Parathyroid adenoma (tissue), 2 donors: Measurements from ENCODE around the gene SPATA31D4.
"Not testable (repeated sequence)": the region's sequence is repeated elsewhere in the genome, so short reads cannot be mapped to it uniquely, and the experiment has no call there.

Source experiments
- H2AFZ ChIP-seq: fragments of 300-600 bp; sonication (generic); one replicate; pipeline ENCODE4 v1.7.0; 2017; ENCODE audit warnings: antibody characterized with exemption, mild to moderate bottlenecking
- H3K27ac ChIP-seq: fragments of 300-600 bp; sonication (generic); one replicate; pipeline ENCODE4 v1.7.0; 2017
- H3K27me3 ChIP-seq: fragments of 300-600 bp; sonication (generic); one replicate; pipeline ENCODE4 v1.7.0; 2017; ENCODE audit warnings: low read length; ENCODE audit not compliant: control insufficient read depth, insufficient read depth
- H3K36me3 ChIP-seq: fragments of 300-600 bp; sonication (generic); one replicate; pipeline ENCODE4 v1.7.0; 2017; ENCODE audit warnings: low read length; ENCODE audit not compliant: control insufficient read depth, insufficient read depth
- H3K4me1 ChIP-seq: fragments of 300-600 bp; sonication (generic); one replicate; pipeline ENCODE4 v1.7.0; 2017; ENCODE audit warnings: control low read depth
- H3K4me2 ChIP-seq: fragments of 300-600 bp; sonication (generic); one replicate; pipeline ENCODE4 v1.7.0; 2017; ENCODE audit warnings: low read length
- H3K4me3 ChIP-seq: fragments of 300-600 bp; sonication (generic); one replicate; pipeline ENCODE4 v1.7.0; 2017; ENCODE audit warnings: low read depth, low read length
- H3K79me2 ChIP-seq: fragments of 300-600 bp; sonication (generic); one replicate; pipeline ENCODE4 v1.7.0; 2017; ENCODE audit warnings: control low read depth
- H3K9ac ChIP-seq: fragments of 300-600 bp; sonication (generic); one replicate; pipeline ENCODE4 v1.7.0; 2017; ENCODE audit warnings: mild to moderate bottlenecking
- H3K9me3 ChIP-seq: fragments of 300-600 bp; sonication (generic); one replicate; pipeline ENCODE4 v1.7.0; 2017; ENCODE audit warnings: low read length; ENCODE audit not compliant: control insufficient read depth
- CTCF ChIP-seq: fragments of 300-600 bp; sonication (generic); IDR thresholded peaks from one replicate; pipeline ENCODE4 v1.7.0; 2017; ENCODE audit warnings: antibody characterized with exemption, mild to moderate bottlenecking
- donor health status: primary hyperparathyroidism.

The SPATA31D4 gene

GRCh38 chr9:81915801-81916505 is 12.3 kb upstream of the SPATA31D4 start:
- Histone ChIP-seq H3K27ac (no peak overlapping the region), H3K4me1 (no peaks in the 10 kb centered on the region), H3K4me3 (no peak overlapping the region), H3K9ac (no peak overlapping the region), H3K27me3 (no peaks in the 10 kb centered on the region), H3K36me3 (no peaks in the 10 kb centered on the region), H2AFZ (no peak overlapping the region), H3K79me2 (no peaks in the 10 kb centered on the region), H3K9me3 (no peaks in the 10 kb centered on the region), H3K4me2 (no peak overlapping the region)
- no peak for TF ChIP-seq CTCF

GRCh38 chr9:81918507-81918906 is 9.7 kb upstream of the SPATA31D4 start:
- not testable (repeated sequence) for H3K79me2 ChIP-seq, H3K27me3 ChIP-seq, H3K4me2 ChIP-seq, H3K36me3 ChIP-seq, H3K9me3 ChIP-seq, H3K27ac ChIP-seq, H3K9ac ChIP-seq, H3K4me3 ChIP-seq, H2AFZ ChIP-seq, H3K4me1 ChIP-seq

GRCh38 chr9:81930147-81930546 is 1.9 kb downstream of the SPATA31D4 start:
- not testable (repeated sequence) for H3K27me3 ChIP-seq, H3K4me3 ChIP-seq, H3K4me1 ChIP-seq, H3K79me2 ChIP-seq, H3K9ac ChIP-seq, H2AFZ ChIP-seq, H3K4me2 ChIP-seq, H3K9me3 ChIP-seq, H3K36me3 ChIP-seq, H3K27ac ChIP-seq

- H3K36me3 ChIP-seq, H3K4me3 ChIP-seq, H2AFZ ChIP-seq, H3K27me3 ChIP-seq, H3K4me2 ChIP-seq, H3K9me3 ChIP-seq, H3K27ac ChIP-seq, H3K4me1 ChIP-seq, H3K9ac ChIP-seq, H3K79me2 ChIP-seq: not testable (repeated sequence)
Measured at GRCh38 chr9:81933547-81933946, 5.3 kb downstream of the SPATA31D4 start.

GRCh38 chr9:81943393-81943792 is 15.2 kb downstream of the SPATA31D4 start, which contains the start of gene SPATA31D3:
Gene SPATA31D3, plus strand, starts transcription at chr9:81943500. Its CDS starts 86 bp downstream, at chr9:81943586.
- not testable (repeated sequence) for H3K9ac ChIP-seq, H3K27me3 ChIP-seq, H3K36me3 ChIP-seq, H3K4me1 ChIP-seq, H3K79me2 ChIP-seq, H3K9me3 ChIP-seq, H3K27ac ChIP-seq, H2AFZ ChIP-seq, H3K4me2 ChIP-seq, H3K4me3 ChIP-seq

- not testable (repeated sequence) for H2AFZ ChIP-seq, H3K4me1 ChIP-seq, H3K9ac ChIP-seq, H3K27ac ChIP-seq, H3K27me3 ChIP-seq, H3K4me3 ChIP-seq, H3K79me2 ChIP-seq, H3K9me3 ChIP-seq, H3K36me3 ChIP-seq, H3K4me2 ChIP-seq
Measured at GRCh38 chr9:81948650-81949049, 20.4 kb downstream of the SPATA31D4 start.

GRCh38 chr9:81953096-81953495 is 24.9 kb downstream of the SPATA31D4 start:
- Histone ChIP-seq H3K4me1 (no peaks in the 10 kb centered on the region), H3K4me3 (no peak overlapping the region)

More at GRCh38 chr9:81953096-81953495, 24.9 kb downstream of the SPATA31D4 start:
- Histone ChIP-seq H3K79me2 (no peaks in the 10 kb centered on the region), H2AFZ (no peak overlapping the region), H3K36me3 (no peaks in the 10 kb centered on the region), H3K27me3 (no peaks in the 10 kb centered on the region), H3K9me3 (peaks cover 4% of the 10 kb centered on the region), H3K9ac (no peak overlapping the region), H3K4me2 (no peak overlapping the region), H3K27ac (no peak overlapping the region)
- no peak for TF ChIP-seq CTCF
